ENCODE measurements around the gene SHISA5.

GRCh38 chr3:48503401-48504050 is 448 bp downstream of the SHISA5 start:
- TF ChIP-seq TEAD4 (IDR thresholded peaks at IDR 0.05; ENCODE audit: low read depth, low read length) = no peak
- no peak for TF ChIP-seq SP2 (IDR thresholded peaks at IDR 0.05; ENCODE audit: low read length)
- TF ChIP-seq POLR2AphosphoS5 (IDR thresholded peaks at IDR 0.05; ENCODE audit: low read depth, low read length) = no peak
- TF ChIP-seq KDM5A (IDR thresholded peaks at IDR 0.05; ENCODE audit: low read length) = no peak
- TF ChIP-seq EP300 (IDR thresholded peaks at IDR 0.05; ENCODE audit: borderline replicate concordance in 1 of 2, low read depth in 2 of 2, low read length in 2 of 2) = no peak
- TF ChIP-seq CTCF (IDR thresholded peaks at IDR 0.05; ENCODE audit: control extremely low read depth in 1 of 3, insufficient read depth in 1 of 3, low read depth in 1 of 3, low read length in 3 of 3) = no peak
- TF ChIP-seq CEBPB (IDR thresholded peaks at IDR 0.05; ENCODE audit: low read depth, low read length) = no peak
- TF ChIP-seq EZH2 (IDR thresholded peaks at IDR 0.05; ENCODE audit: low read depth, low read length, severe bottlenecking) = no peak
- no peak for TF ChIP-seq GABPA (IDR thresholded peaks at IDR 0.05; ENCODE audit: borderline replicate concordance, insufficient read depth, low read length)

All from H1 (cell line).